A549 (cell line): ENCODE results near the gene JMJD6.

Source experiments
- SMC3 ChIP-seq: fragments of >200 bp; sonication (Bioruptor Twin); formaldehyde crosslinking; IDR thresholded peaks from 3 replicates; pipeline ENCODE4 v1.6.1; 2018; ENCODE audit warnings: inconsistent platforms
- TP53 ChIP-seq: fragments of 250-450 bp; sonication (Bioruptor Pico); IDR thresholded peaks from 2 replicates; pipeline ENCODE4 v1.5.0; 2021; ENCODE audit warnings: mild to moderate bottlenecking, moderate library complexity

GRCh38 chr17:76682296-76682695 is 44.1 kb downstream of the JMJD6 start:
- no peak for TF ChIP-seq TP53 (CRISPR knock-in tag)
- no peak for TF ChIP-seq SMC3
